SK-N-SH (cell line): ENCODE data around the gene FSTL5.

Experiments
- CTCF ChIP-seq: fragments of 200-600 bp; sonication (generic); IDR thresholded peaks from 2 replicates; pipeline ENCODE4 v1.6.1; 2017; ENCODE audit warnings: antibody characterized with exemption, mild to moderate bottlenecking, moderate library complexity
- EP300 ChIP-seq, 2 experiments: IDR thresholded peaks; 2 replicates each; pipeline versions ENCODE4 v1.4.0 to v1.6.1; 2012; ENCODE audit warnings: borderline replicate concordance in 1 of 2, low read depth in 1 of 2, low read length in 1 of 2
- MAX ChIP-seq: IDR thresholded peaks from 2 replicates; pipeline ENCODE4 v1.4.0; 2012; ENCODE audit warnings: low read depth
- RCOR1 ChIP-seq: fragments of 150-350 bp; IDR thresholded peaks from 2 replicates; pipeline ENCODE4 v1.6.1; 2017; ENCODE audit warnings: antibody characterized with exemption, low read length
- RFX5 ChIP-seq: IDR thresholded peaks from 2 replicates; pipeline ENCODE4 v1.6.1; 2012; ENCODE audit warnings: mild to moderate bottlenecking, improper control_type of control experiment, low read length
- SIN3A ChIP-seq: IDR thresholded peaks from 2 replicates; pipeline ENCODE4 v1.6.1; 2012; ENCODE audit warnings: low read depth, mild to moderate bottlenecking, low read length, moderate library complexity, borderline replicate concordance

- no peak for TF ChIP-seq SIN3A
- no peak for TF ChIP-seq CTCF
- no peak for TF ChIP-seq EP300 (IDR thresholded peaks at IDR 0.05; ENCODE audit: borderline replicate concordance in 1 of 2, low read depth in 1 of 2, low read length in 1 of 2)
- no peak for TF ChIP-seq RFX5
- no peak for TF ChIP-seq MAX
- TF ChIP-seq RCOR1: no peak
Observed at GRCh38 chr4:161581262-161582230, 582.3 kb downstream of the FSTL5 start.
